Suprapubic skin (tissue), 4 donors: ENCODE measurements around the gene PRR20G.

ENCODE experiments used
- CTCF ChIP-seq, 2 donors: fragments of 200-600 bp in 1 of 2; fragments of 450-650 bp in 1 of 2; sonication (generic) in 1 of 2; IDR thresholded peaks; one replicate each; pipeline ENCODE4 v1.5.1; 2016 to 2019; ENCODE audit warnings: antibody characterized with exemption in 2 of 2, mild to moderate bottlenecking in 1 of 2, moderate library complexity in 1 of 2
- EP300 ChIP-seq: sonication (generic); formaldehyde crosslinking; IDR thresholded peaks from one replicate; pipeline ENCODE4 v1.6.1; 2017; ENCODE audit warnings: antibody characterized with exemption
- POLR2A ChIP-seq, 2 donors: fragments of 450-650 bp; IDR thresholded peaks; one replicate each; pipeline ENCODE4 v1.6.1; 2017; ENCODE audit warnings: antibody characterized with exemption in 2 of 2, mild to moderate bottlenecking in 2 of 2, moderate library complexity in 2 of 2
- POLR2AphosphoS5 ChIP-seq, 3 donors: sonication (generic); formaldehyde crosslinking; IDR thresholded peaks; one replicate each; pipeline ENCODE4 v1.6.1; 2017; ENCODE audit warnings: antibody characterized with exemption in 3 of 3

GRCh38 chr3:127324076-127324475 lies 36.2 kb upstream of the PRR20G start:
- TF ChIP-seq CTCF (IDR thresholded peaks at IDR 0.05) (no peak), POLR2A (IDR thresholded peaks at IDR 0.05) (no peak), POLR2AphosphoS5 (IDR thresholded peaks at IDR 0.05) (no peak), EP300 (no peak)
